SK-N-SH (cell line): ENCODE results near the gene ZNF184. TPM values are rescaled to one million over a fixed set of nuclear protein-coding genes. Genes with fewer than 3 reads are reported as not detected.

Experiments used
- CTCF ChIA-PET: fragments of 300-600, 350-600 bp; formaldehyde crosslinking; extraction: SDS; loops from one replicate; lab custom pipeline; 2021; lab: Yijun Ruan, JAX
- POLR2A ChIA-PET: fragments of 350-600 bp; sonication (Branson Sonifier 250); formaldehyde crosslinking; extraction: SDS; loops from one replicate; lab custom pipeline; 2020; ENCODE audit warnings: antibody characterized with exemption, inconsistent platforms; lab: Yijun Ruan, JAX
- DNase-seq: peaks from one replicate; pipeline ENCODE4 v3.0.0; 2012
- H2AFZ ChIP-seq: fragments of 200-600 bp; sonication (generic); 2 replicates; pipeline ENCODE4 v1.8.1; 2016; ENCODE audit warnings: antibody characterized with exemption, mild to moderate bottlenecking, low read depth
- H3F3A ChIP-seq: fragments of 200-600 bp; sonication (generic); replicated peaks from 2 replicates; pipeline ENCODE3; 2016; ENCODE audit warnings: antibody characterized with exemption, mild to moderate bottlenecking; ENCODE audit not compliant: insufficient read depth
- H3K27ac ChIP-seq, 2 experiments: fragments of 200-500 bp in 1 of 2; fragments of 200-600 bp in 1 of 2; sonication (Bioruptor generic) in 1 of 2; sonication (generic), shearing (Covaris generic) in 1 of 2; 2 replicates each; pipeline versions ENCODE4 v1.5.1 to v1.6.1; 2014 to 2016; ENCODE audit warnings: low read depth in 2 of 2, inconsistent platforms in 1 of 2, low read length in 1 of 2, mild to moderate bottlenecking in 1 of 2, mixed read lengths in 1 of 2
- H3K27me3 ChIP-seq: fragments of 200-600 bp; sonication (generic), shearing (Covaris generic); 2 replicates; pipeline ENCODE4 v1.6.1; 2016; ENCODE audit warnings: mixed run types; ENCODE audit not compliant: insufficient read depth
- H3K36me3 ChIP-seq, 2 experiments: fragments of 200-500 bp in 1 of 2; fragments of 200-600 bp in 1 of 2; sonication (Bioruptor generic) in 1 of 2; sonication (generic) in 1 of 2; replicated peaks in 1 of 2; 2 replicates each; pipeline versions ENCODE3 to v1.5.1; 2014 to 2016; ENCODE audit warnings: low read length in 1 of 2, mild to moderate bottlenecking in 1 of 2; ENCODE audit not compliant: insufficient read depth in 2 of 2, control insufficient read depth in 1 of 2
- H3K4me1 ChIP-seq, 2 experiments: fragments of 200-500 bp in 1 of 2; fragments of 200-600 bp in 1 of 2; sonication (Bioruptor generic) in 1 of 2; sonication (generic), shearing (Covaris generic) in 1 of 2; 2 replicates each; pipeline versions ENCODE4 v1.5.1 to v1.6.1; 2014 to 2016; ENCODE audit warnings: low read depth in 1 of 2, low read length in 1 of 2, mixed run types in 1 of 2; ENCODE audit not compliant: insufficient read depth in 2 of 2, control insufficient read depth in 1 of 2
- H3K4me2 ChIP-seq: fragments of 200-600 bp; sonication (generic), shearing (Covaris generic); 2 replicates; pipeline ENCODE4 v1.6.1; 2017; ENCODE audit warnings: mixed run types
- H3K4me3 ChIP-seq, 2 experiments: fragments of 200-500 bp in 1 of 2; fragments of 200-600 bp in 1 of 2; sonication (Bioruptor generic) in 1 of 2; sonication (generic), shearing (Covaris generic) in 1 of 2; 2 replicates each; pipeline versions ENCODE4 v1.5.1 to v1.8.1; 2014 to 2016; ENCODE audit warnings: low read depth in 2 of 2, inconsistent platforms in 1 of 2, low read length in 1 of 2, mild to moderate bottlenecking in 1 of 2, mixed read lengths in 1 of 2, moderate library complexity in 1 of 2
- H3K79me2 ChIP-seq: fragments of 200-600 bp; sonication (generic); 2 replicates; pipeline ENCODE4 v1.8.1; 2017; ENCODE audit warnings: mild to moderate bottlenecking; ENCODE audit not compliant: insufficient read depth
- H3K9ac ChIP-seq: fragments of 200-600 bp; sonication (generic); 2 replicates; pipeline ENCODE4 v1.6.1; 2017; ENCODE audit warnings: mixed run types
- H3K9me2 ChIP-seq: fragments of 200-600 bp; sonication (generic); 2 replicates; pipeline ENCODE4 v1.6.1; 2017; ENCODE audit warnings: mixed run types
- H3K9me3 ChIP-seq: fragments of 200-600 bp; sonication (generic); 2 replicates; pipeline ENCODE4 v1.6.1; 2017; ENCODE audit warnings: mixed run types, mild to moderate bottlenecking, moderate library complexity
- H4K20me1 ChIP-seq: fragments of 200-600 bp; sonication (generic); 2 replicates; pipeline ENCODE4 v1.6.1; 2017; ENCODE audit warnings: mild to moderate bottlenecking, mixed run types; ENCODE audit not compliant: insufficient read depth
- CHD2 ChIP-seq: fragments of 150-350 bp; IDR thresholded peaks from 2 replicates; pipeline ENCODE4 v1.6.1; 2018; ENCODE audit warnings: low read length; ENCODE audit not compliant: partially characterized antibody
- ELF1 ChIP-seq: IDR thresholded peaks from 2 replicates; pipeline ENCODE4 v1.4.0; 2012
- EZH2phosphoT487 ChIP-seq: fragments of 200-600 bp; sonication (generic); IDR thresholded peaks from 2 replicates; pipeline ENCODE4 v1.6.1; 2017; ENCODE audit warnings: low read depth, mixed run types, mild to moderate bottlenecking, antibody characterized with exemption, moderate library complexity, borderline replicate concordance
- FOSL2 ChIP-seq: IDR thresholded peaks from 2 replicates; pipeline ENCODE4 v1.4.0; 2012; ENCODE audit warnings: low read depth, mild to moderate bottlenecking, moderate library complexity, borderline replicate concordance
- FOXJ3 ChIP-seq: sonication (generic); formaldehyde crosslinking; IDR thresholded peaks from 2 replicates; pipeline ENCODE4 v1.5.1; 2020; ENCODE audit warnings: mild to moderate bottlenecking, missing genetic modification reagents
- FOXM1 ChIP-seq: IDR thresholded peaks from 2 replicates; pipeline ENCODE4 v1.4.0; 2012; ENCODE audit warnings: low read depth, mild to moderate bottlenecking
- GATA2 ChIP-seq: sonication (generic); formaldehyde crosslinking; IDR thresholded peaks from 2 replicates; pipeline ENCODE4 v1.5.0; 2020; ENCODE audit warnings: mild to moderate bottlenecking, missing genetic modification reagents
- JUND ChIP-seq: IDR thresholded peaks from 2 replicates; pipeline ENCODE4 v1.4.0; 2012
- MEF2A ChIP-seq: IDR thresholded peaks from 2 replicates; pipeline ENCODE4 v1.4.0; 2012; ENCODE audit warnings: low read depth, borderline replicate concordance
- MXI1 ChIP-seq: IDR thresholded peaks from 2 replicates; pipeline ENCODE4 v1.6.1; 2012; ENCODE audit warnings: mild to moderate bottlenecking, low read depth, low read length, improper control_type of control experiment
- NFIC ChIP-seq: IDR thresholded peaks from 2 replicates; pipeline ENCODE4 v1.4.0; 2012; ENCODE audit warnings: borderline replicate concordance
- NRF1 ChIP-seq: IDR thresholded peaks from 2 replicates; pipeline ENCODE4 v1.6.1; 2012; ENCODE audit warnings: low read depth, mild to moderate bottlenecking, low read length
- POLR2AphosphoS5 ChIP-seq: IDR thresholded peaks from 2 replicates; pipeline ENCODE4 v1.6.1; 2012; ENCODE audit warnings: low read depth, low read length
- RAD21 ChIP-seq: IDR thresholded peaks from 2 replicates; pipeline ENCODE4 v1.6.1; 2012; ENCODE audit warnings: mild to moderate bottlenecking, low read length
- RCOR1 ChIP-seq: fragments of 150-350 bp; IDR thresholded peaks from 2 replicates; pipeline ENCODE4 v1.6.1; 2017; ENCODE audit warnings: antibody characterized with exemption, low read length
- RXRA ChIP-seq: IDR thresholded peaks from 2 replicates; pipeline ENCODE4 v1.4.0; 2012; ENCODE audit warnings: low read depth, mild to moderate bottlenecking, borderline replicate concordance
- TAF1 ChIP-seq: IDR thresholded peaks from 2 replicates; pipeline ENCODE4 v1.6.1; 2012; ENCODE audit warnings: low read depth, mild to moderate bottlenecking, low read length, moderate library complexity, borderline replicate concordance
- USF2 ChIP-seq: fragments of 150-350 bp; IDR thresholded peaks from 2 replicates; pipeline ENCODE4 v1.6.1; 2017; ENCODE audit warnings: antibody characterized with exemption, low read length, low read depth, borderline replicate concordance
- YY1 ChIP-seq: IDR thresholded peaks from 2 replicates; pipeline ENCODE4 v1.4.0; 2012; ENCODE audit warnings: low read depth, mild to moderate bottlenecking
- WGBS: methylation state at CpG from one replicate; pipeline ENCODE4 v1.1.6; 2017; ENCODE audit warnings: low lambda C conversion rate; 5-methylcytosine and 5-hydroxymethylcytosine counted together
- polyA plus RNA-seq, 3 experiments: library from polyadenylated mRNA; depleted of rRNA; stranded (reverse); fragments of >200 nt; gene quantifications; 2 replicates each; pipeline ENCODE4 v1.2.3, GENCODE V29; 2012
- TF ChIP-seq, protein P1 (sequence below): IDR thresholded peaks from 2 replicates; pipeline ENCODE4 v1.4.0; 2012; ENCODE audit warnings: low read depth
- TF ChIP-seq, protein P2 (sequence below): IDR thresholded peaks from 2 replicates; pipeline ENCODE4 v1.6.1; 2012; ENCODE audit warnings: mild to moderate bottlenecking, low read depth, low read length, moderate library complexity
- TF ChIP-seq, protein P3 (sequence below): IDR thresholded peaks from 2 replicates; pipeline ENCODE4 v1.4.0; 2012; ENCODE audit warnings: low read depth, borderline replicate concordance
- TF ChIP-seq, protein P4 (sequence below): IDR thresholded peaks from 2 replicates; pipeline ENCODE4 v1.4.0; 2012; ENCODE audit warnings: low read depth, borderline replicate concordance

Gene ZNF184
- polyA plus RNA-seq, 1 of the 3 experiments (the other 2 are of a cell fraction), result 1.6 TPM

GRCh38 chr6:27439371-27439770, 33.5 kb downstream of the ZNF184 start:
- no peak overlapping the region for H2AFZ ChIP-seq
- no peak overlapping the region for H3K4me2 ChIP-seq
- no peak for DNase-seq
- H3K9ac ChIP-seq, result no peak overlapping the region
- no peaks in the 10 kb centered on the region for H3K79me2 ChIP-seq
- 50% methylated on average over 4 of the region's 4 CpGs for WGBS
- no peaks in the 10 kb centered on the region for H3K4me1 ChIP-seq
- H3K4me3 ChIP-seq, result no peak overlapping the region
- TF ChIP-seq TAF1, result no peak
- TF ChIP-seq RAD21, result no peak
- no peak for TF ChIP-seq RXRA
- no peak for TF ChIP-seq FOXM1
- TF ChIP-seq FOSL2, result no peak
- TF ChIP-seq, protein P1, sequence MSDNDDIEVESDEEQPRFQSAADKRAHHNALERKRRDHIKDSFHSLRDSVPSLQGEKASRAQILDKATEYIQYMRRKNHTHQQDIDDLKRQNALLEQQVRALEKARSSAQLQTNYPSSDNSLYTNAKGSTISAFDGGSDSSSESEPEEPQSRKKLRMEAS, result no peak
- no peak for TF ChIP-seq USF2
- TF ChIP-seq YY1, result no peak
- no peak for TF ChIP-seq CHD2
- TF ChIP-seq, protein P2, sequence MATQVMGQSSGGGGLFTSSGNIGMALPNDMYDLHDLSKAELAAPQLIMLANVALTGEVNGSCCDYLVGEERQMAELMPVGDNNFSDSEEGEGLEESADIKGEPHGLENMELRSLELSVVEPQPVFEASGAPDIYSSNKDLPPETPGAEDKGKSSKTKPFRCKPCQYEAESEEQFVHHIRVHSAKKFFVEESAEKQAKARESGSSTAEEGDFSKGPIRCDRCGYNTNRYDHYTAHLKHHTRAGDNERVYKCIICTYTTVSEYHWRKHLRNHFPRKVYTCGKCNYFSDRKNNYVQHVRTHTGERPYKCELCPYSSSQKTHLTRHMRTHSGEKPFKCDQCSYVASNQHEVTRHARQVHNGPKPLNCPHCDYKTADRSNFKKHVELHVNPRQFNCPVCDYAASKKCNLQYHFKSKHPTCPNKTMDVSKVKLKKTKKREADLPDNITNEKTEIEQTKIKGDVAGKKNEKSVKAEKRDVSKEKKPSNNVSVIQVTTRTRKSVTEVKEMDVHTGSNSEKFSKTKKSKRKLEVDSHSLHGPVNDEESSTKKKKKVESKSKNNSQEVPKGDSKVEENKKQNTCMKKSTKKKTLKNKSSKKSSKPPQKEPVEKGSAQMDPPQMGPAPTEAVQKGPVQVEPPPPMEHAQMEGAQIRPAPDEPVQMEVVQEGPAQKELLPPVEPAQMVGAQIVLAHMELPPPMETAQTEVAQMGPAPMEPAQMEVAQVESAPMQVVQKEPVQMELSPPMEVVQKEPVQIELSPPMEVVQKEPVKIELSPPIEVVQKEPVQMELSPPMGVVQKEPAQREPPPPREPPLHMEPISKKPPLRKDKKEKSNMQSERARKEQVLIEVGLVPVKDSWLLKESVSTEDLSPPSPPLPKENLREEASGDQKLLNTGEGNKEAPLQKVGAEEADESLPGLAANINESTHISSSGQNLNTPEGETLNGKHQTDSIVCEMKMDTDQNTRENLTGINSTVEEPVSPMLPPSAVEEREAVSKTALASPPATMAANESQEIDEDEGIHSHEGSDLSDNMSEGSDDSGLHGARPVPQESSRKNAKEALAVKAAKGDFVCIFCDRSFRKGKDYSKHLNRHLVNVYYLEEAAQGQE, result no peak
- no peak for TF ChIP-seq ELF1
- TF ChIP-seq RCOR1, result no peak
- TF ChIP-seq EZH2phosphoT487, result no peak
- no peak for TF ChIP-seq JUND
- no peak for TF ChIP-seq MXI1
- ChIA-PET POLR2A (no interaction called here), CTCF (no interaction called here)
- H4K20me1 ChIP-seq, result no peaks in the 10 kb centered on the region
- H3K27me3 ChIP-seq, result no peaks in the 10 kb centered on the region
- H3K36me3 ChIP-seq, result no peaks in the 10 kb centered on the region
- no peaks in the 10 kb centered on the region for H3K9me2 ChIP-seq
- no peaks in the 10 kb centered on the region for H3K9me3 ChIP-seq
- H3F3A ChIP-seq, result no peaks in the 10 kb centered on the region
- H3K27ac ChIP-seq, result no peak overlapping the region

DNA sequence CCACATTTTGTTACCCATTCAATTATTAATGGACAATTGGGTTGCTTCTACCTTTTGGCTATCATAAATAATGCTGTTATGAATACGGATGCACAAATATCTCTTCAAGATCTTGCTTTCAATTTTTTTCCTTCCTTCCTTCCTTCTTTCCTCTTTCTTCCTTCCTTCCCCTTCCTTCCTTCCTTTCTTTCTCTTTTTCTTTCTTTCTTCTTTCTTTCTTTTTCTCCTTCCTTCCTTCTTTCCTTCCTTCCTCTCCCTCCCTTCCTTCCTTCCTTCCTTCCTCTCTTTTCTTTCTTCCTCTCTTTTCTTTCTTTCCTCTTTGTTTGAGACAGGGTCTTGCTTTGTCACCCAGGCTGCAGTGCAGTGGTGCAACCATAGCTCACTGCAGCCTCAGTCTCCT, 39.2 kb downstream of the ZNF184 start:
- Histone ChIP-seq H4K20me1 (no peaks in the 10 kb centered on the region), H3K4me3 (no peak overlapping the region), H3K79me2 (no peaks in the 10 kb centered on the region), H3K27me3 (no peaks in the 10 kb centered on the region), H3K9me2 (no peaks in the 10 kb centered on the region), H2AFZ (no peak overlapping the region), H3K4me2 (no peak overlapping the region), H3K9ac (no peak overlapping the region), H3K36me3 (no peaks in the 10 kb centered on the region), H3K4me1 (no peaks in the 10 kb centered on the region), H3F3A (no peaks in the 10 kb centered on the region), H3K27ac (no peak overlapping the region), H3K9me3 (no peaks in the 10 kb centered on the region)
- ChIA-PET POLR2A (no interaction called here), CTCF (no interaction called here)
- WGBS, result 5% methylated on average over 1 of the region's 1 CpG
- DNase-seq, result no peak
- no peak for TF ChIP-seq RCOR1
- TF ChIP-seq, protein P3, sequence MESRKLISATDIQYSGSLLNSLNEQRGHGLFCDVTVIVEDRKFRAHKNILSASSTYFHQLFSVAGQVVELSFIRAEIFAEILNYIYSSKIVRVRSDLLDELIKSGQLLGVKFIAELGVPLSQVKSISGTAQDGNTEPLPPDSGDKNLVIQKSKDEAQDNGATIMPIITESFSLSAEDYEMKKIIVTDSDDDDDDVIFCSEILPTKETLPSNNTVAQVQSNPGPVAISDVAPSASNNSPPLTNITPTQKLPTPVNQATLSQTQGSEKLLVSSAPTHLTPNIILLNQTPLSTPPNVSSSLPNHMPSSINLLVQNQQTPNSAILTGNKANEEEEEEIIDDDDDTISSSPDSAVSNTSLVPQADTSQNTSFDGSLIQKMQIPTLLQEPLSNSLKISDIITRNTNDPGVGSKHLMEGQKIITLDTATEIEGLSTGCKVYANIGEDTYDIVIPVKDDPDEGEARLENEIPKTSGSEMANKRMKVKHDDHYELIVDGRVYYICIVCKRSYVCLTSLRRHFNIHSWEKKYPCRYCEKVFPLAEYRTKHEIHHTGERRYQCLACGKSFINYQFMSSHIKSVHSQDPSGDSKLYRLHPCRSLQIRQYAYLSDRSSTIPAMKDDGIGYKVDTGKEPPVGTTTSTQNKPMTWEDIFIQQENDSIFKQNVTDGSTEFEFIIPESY, result no peak
- TF ChIP-seq JUND, result no peak
- TF ChIP-seq NRF1, result no peak
- TF ChIP-seq GATA2, result no peak
- TF ChIP-seq, protein P4, sequence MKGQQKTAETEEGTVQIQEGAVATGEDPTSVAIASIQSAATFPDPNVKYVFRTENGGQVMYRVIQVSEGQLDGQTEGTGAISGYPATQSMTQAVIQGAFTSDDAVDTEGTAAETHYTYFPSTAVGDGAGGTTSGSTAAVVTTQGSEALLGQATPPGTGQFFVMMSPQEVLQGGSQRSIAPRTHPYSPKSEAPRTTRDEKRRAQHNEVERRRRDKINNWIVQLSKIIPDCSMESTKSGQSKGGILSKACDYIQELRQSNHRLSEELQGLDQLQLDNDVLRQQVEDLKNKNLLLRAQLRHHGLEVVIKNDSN, result no peak
- no peak for TF ChIP-seq MEF2A
- no peak for TF ChIP-seq FOXM1
- no peak for TF ChIP-seq RXRA
- TF ChIP-seq NFIC, result no peak
- TF ChIP-seq TAF1, result no peak
- TF ChIP-seq ELF1, result no peak
- no peak for TF ChIP-seq POLR2AphosphoS5
- no peak for TF ChIP-seq FOXJ3 (CRISPR knock-in tag)
